H1 (cell line): ENCODE measurements around the gene MYO5A. TPM values are rescaled to one million over a fixed set of nuclear protein-coding genes. Genes with fewer than 3 reads are reported as not detected.

Experiments
- BCL11A ChIP-seq, 2 experiments: IDR thresholded peaks; one replicate each; pipeline ENCODE4 v1.6.1; 2011; ENCODE audit warnings: low read depth in 2 of 2, low read length in 2 of 2, mild to moderate bottlenecking in 2 of 2
- EGR1 ChIP-seq: IDR thresholded peaks from 2 replicates; pipeline ENCODE4 v1.6.1; 2011; ENCODE audit warnings: low read depth, low read length, borderline replicate concordance
- FOSL1 ChIP-seq: IDR thresholded peaks from 2 replicates; pipeline ENCODE4 v1.6.1; 2011; ENCODE audit warnings: mild to moderate bottlenecking, low read depth, low read length, moderate library complexity; ENCODE audit not compliant: insufficient read depth
- polyA plus RNA-seq, 7 experiments: library from polyadenylated mRNA; depleted of rRNA in 3 of 7; stranded (reverse) in 5 of 7; unstranded in 2 of 7; fragments of >200 nt in 5 of 7; fragments of 200-250 nt in 2 of 7; gene quantifications; 1 replicate in 5 of 7; 2 replicates in 1 of 7; 4 replicates in 1 of 7; pipeline versions ENCODE4 v1.2.1 to v1.2.3, GENCODE V29; 2011 to 2013; ENCODE audit warnings: missing spikeins in 2 of 7, mixed read lengths in 2 of 7
- total RNA-seq: library from RNA; stranded (reverse); fragmentation: NEBNext Ultra II Directional; extraction: Animal tissue kit (Norgen Biotek cat#: 25700); gene quantifications from 2 replicates; pipeline ENCODE4 v1.2.1, GENCODE V29; 2021
- TF ChIP-seq, protein P1 (sequence below): IDR thresholded peaks from 2 replicates; pipeline ENCODE4 v1.6.1; 2011; ENCODE audit warnings: low read depth, mild to moderate bottlenecking, low read length; ENCODE audit not compliant: insufficient read depth

MYO5A gene
- total and polyA plus RNA-seq, 2 of the 8 experiments (the other 6 are each of a cell fraction or from before 2014, with no cell fraction given) = 11.4 to 24.7 TPM

GRCh38 chr15:52532427-52532826 lies 3.7 kb upstream of the MYO5A start (continued):
- TF ChIP-seq FOSL1 = no peak
- TF ChIP-seq, protein P1, sequence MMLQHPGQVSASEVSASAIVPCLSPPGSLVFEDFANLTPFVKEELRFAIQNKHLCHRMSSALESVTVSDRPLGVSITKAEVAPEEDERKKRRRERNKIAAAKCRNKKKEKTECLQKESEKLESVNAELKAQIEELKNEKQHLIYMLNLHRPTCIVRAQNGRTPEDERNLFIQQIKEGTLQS = no peak
- TF ChIP-seq EGR1 = no peak
- TF ChIP-seq BCL11A (IDR thresholded peaks at IDR 0.05; ENCODE audit: low read depth in 2 of 2, low read length in 2 of 2) = no peak
